GM19099 (cell line): ENCODE data around the gene CIZ1.
A peak's percentile ranks its signal among the peaks of the same experiment; 100 is the strongest.

Source experiments
- POLR2A ChIP-seq: IDR thresholded peaks from 3 replicates; pipeline ENCODE4 v1.6.1; 2011; ENCODE audit warnings: low read depth; ENCODE audit not compliant: insufficient read length; ENCODE audit errors: extremely low read depth

The CIZ1 gene

DNA sequence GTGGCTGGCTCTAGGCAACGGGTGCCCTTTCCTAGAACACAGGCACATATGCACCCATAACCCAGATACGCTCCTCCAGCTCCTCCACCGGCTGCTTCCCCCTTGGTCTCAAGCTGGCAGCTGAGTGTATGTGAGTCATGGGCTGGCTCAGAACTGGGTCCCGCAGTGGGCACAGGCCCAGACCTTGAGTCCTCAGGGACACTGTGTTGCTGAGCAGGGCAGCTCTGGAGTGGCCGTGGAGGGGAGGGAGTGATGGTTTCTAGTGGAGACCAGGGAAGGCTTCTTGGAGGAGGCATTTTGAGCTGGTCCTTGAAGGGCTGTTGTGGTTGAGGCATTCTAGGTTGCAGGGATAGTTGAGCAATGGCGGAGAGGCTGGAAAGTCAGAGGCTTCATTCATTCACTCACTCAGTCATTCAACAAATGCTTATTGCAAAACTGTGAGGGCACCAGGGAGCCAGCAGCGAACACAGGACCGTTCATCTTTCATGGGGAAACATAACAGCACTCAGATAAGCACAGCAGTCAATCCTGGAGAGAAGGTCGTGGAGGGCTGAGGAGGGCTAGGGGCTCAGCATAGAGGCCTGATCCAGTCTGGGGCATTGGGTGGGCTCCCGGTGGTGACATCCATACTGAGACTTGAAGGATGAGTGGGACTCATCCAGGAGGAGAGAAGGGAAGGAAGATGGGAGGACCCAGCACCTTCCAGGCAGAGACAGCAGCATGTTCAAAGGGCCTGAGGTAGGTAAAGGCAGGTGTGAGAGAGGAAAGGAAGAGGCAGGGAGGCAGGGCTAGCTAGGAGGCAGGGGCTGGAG, 29.0 kb downstream of the CIZ1 start:
- no peak for TF ChIP-seq POLR2A

DNA sequence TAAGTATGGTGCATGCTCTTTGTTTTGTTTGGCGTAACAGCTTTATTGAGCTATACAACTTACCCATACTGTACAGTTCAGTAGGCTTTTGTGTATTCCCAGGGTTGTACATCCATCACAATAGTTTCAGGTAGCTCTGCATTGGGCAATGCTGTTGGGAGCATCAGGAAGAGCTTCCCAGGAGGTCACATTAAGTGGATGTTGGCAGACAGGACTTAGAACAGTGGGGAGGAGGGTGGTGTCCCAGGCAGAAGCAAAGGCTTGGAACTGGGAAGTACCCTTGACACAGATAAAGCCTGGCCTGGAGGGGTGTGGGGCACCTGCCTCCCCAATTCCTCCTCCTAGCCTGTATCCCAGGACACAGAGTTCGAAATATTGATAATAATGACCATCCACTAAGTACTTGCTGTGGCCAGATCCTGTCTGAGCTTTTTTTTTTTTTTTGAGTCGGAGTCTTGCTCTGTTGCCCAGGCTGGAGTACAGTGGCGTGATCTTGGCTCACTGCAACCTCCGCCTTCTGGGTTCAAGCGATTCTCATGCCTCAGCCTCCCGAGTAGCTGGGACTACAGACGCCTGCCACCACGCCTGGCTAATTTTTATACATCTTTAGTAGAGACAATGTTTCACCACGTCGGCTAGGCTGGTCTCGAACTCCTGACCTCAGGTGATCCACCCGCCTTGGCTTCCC, 30.0 kb downstream of the CIZ1 start:
- TF ChIP-seq POLR2A = no peak

DNA sequence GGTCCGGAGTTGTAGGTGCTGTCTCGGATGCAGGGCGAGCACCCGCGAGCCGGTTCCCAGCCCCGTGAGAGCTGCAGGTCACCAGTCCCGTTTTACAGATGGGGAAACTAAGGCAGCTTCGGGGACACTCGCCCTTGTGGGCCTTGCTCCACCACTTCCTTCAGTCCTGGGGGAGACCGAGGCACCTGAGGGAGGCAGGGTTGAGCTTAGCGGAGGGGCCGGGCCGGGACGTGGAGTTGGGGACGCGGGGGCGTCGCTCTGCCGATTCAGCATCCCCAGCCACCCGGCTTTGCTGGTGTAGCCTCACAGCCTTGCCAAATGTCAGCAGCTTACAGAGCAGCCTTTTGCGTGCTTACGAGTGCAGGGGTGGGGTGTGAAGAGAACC, 30.8 kb downstream of the CIZ1 start:
- TF ChIP-seq POLR2A = no peak

DNA sequence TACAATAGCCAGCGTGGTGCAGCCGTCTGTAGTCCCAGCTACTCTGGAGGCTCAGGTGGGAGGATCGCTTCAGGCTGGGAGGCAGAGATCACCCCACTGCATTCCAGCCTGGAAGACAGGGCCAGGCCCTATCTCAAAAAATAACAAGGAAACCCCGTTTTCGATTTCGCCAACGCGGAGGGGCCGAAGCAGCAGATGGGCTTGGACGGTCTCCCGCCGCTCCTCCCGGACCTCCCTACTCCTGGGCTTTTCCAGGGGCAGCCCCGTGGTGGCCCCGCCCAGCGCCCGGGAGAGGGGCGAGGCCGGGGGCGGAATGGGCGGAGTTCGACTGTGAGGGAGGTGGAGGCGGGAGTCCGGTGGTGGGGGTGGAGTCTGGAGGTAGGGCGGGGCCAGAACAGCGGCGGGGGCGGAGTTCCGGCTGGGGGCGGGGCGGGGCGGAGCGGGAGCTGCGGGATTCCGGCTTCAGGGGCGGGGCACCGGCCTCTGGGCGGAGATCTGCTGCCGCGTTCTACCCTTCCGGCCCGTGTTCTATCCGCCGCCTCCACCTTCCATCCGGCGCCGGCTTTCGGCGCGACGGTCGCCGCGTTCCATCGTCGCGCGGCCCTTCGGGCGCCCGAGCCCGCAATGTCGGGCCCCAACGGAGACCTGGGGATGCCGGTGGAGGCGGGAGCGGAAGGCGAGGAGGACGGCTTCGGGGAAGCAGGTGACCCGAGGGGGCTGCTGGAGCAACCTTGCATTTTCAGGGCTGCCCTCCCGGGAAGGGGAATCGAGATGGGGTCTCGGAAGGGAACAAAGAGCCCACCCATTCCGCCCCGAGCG, 31.4 kb downstream of the CIZ1 start, which contains the start of gene BBLN:
Gene BBLN (plus strand): TSS at position 482 of the 819 bp plus-strand sequence. CDS start 143 bp downstream, at position 625.
- TF ChIP-seq POLR2A = peak; percentile 96

DNA sequence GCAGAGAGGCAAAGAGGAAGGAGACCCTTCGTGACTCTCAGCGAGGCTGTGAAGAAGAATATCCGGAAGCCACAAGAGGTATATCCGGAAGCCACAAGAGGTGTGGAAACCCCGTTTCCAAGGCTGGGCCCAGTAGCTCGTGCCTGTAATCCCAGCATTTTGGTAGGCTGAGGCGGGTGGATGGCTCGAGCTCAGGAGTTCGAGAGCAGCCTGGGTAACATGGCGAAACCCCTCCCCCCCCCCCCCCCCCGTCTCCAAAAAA, 31.9 kb downstream of the CIZ1 start:
- TF ChIP-seq POLR2A = no peak

DNA sequence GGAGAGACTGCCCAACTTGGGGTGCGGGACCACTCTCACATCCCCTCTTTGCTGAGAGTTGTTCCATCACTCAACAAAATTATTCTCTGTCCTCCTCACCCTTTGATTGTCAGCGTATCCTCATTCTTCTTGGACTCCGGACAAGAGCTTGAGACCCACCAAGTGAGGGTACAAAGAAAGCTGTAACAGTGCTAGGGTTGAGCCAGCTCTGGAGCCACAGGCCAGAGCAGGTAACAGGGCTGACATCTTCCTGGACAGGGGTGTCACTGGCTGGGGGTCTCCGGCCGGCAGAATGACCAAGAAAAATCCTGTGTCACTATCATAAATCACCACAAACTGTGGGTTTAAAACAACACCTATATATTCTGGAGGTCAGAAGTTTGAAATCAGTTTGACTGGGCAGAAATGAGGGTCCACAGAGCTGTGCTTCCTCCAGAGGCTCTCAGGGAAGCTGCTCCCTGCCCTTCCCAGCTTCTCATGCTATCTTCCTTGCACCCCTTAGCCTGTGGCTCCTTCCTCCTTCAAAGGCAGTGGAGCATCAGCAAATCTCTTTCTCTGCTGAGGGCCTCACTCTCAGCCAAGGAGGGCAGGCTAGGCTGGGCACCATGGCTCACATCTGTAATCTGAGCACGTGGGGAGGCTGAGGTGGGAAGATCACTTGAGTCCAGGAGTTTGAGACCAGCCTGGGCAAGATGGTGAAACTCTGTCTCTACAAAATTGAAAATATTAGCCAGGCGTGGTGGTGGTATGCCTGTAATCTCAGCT, 35.5 kb downstream of the CIZ1 start:
- TF ChIP-seq POLR2A = no peak

DNA sequence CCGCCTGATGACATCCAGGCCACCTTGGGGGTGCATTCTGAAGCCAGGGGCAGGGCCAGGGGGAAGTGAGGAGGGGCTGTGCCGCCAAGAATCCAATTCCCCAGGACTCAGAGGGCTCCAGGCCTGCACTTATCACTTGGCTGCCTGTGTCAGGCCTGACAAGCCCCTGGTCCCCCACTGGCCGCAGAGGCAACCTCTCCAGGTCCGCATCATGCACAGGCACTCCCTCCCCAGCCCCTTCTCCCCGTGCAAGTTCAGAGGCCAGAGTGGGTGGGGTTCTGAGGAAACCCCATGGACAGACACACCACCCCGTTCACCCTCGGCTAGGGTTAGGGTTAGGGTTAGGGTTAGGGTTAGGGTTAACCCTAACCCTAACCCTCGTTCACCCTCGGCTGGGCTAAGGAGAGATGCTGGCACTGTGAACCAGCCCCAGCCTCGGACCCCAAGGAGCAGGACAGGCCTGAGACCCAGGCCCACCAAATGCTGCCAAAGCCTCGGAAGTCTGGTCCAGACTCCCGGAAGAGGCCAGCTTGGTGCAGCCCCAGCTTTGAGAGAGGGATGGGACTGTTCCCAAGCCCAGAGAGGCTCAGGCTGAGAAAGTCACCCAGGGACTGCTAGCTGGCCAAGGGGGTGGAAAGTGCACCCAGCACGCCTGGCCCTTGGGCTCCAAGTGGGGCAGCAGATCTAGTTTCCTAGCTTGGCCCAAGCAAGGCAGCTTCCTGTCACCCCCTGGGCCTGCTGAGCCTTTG, 37.3 kb downstream of the CIZ1 start:
- TF ChIP-seq POLR2A = no peak

DNA sequence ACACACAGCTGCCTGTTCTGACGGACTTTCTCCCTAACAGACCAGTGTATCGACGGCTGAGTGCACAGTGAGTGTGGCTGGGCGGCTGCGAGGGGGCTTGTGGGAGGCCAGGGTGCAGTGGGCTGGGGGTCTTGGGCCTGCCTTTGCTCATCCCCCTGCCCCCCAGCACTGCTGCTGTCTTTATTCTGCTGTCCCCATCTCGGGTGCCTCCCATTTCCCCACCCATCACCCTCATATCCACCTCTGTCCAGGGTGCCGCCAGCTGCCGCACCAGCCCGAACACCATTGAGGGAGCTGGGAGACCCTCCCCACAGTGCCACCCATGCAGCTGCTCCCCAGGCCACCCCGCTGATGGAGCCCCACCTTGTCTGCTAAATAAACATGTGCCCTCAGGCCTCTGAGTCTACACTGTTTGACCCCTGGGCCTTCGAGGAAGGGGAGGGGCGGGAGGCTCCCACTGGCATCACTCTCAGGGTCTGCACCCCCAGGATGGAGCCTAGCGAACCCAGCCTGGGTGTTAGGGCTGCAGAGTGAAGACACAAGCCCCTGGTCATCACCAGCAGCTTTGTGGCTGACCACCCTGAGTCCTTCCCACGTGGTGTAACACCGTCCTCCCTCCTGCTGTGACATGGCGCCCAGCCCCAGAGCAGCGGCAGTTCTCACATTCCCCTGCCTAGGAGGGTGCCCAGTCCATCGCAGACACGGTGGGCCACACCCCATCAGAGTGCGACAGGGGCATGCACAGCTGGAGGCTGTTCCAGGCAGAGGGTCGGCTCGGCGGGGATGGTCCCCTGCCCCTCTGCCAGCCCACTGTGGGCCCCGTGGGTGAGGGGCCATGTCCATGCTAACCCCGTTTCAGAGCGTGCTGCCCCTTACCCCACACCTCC, 38.1 kb downstream of the CIZ1 start:
- TF ChIP-seq POLR2A = no peak

DNA sequence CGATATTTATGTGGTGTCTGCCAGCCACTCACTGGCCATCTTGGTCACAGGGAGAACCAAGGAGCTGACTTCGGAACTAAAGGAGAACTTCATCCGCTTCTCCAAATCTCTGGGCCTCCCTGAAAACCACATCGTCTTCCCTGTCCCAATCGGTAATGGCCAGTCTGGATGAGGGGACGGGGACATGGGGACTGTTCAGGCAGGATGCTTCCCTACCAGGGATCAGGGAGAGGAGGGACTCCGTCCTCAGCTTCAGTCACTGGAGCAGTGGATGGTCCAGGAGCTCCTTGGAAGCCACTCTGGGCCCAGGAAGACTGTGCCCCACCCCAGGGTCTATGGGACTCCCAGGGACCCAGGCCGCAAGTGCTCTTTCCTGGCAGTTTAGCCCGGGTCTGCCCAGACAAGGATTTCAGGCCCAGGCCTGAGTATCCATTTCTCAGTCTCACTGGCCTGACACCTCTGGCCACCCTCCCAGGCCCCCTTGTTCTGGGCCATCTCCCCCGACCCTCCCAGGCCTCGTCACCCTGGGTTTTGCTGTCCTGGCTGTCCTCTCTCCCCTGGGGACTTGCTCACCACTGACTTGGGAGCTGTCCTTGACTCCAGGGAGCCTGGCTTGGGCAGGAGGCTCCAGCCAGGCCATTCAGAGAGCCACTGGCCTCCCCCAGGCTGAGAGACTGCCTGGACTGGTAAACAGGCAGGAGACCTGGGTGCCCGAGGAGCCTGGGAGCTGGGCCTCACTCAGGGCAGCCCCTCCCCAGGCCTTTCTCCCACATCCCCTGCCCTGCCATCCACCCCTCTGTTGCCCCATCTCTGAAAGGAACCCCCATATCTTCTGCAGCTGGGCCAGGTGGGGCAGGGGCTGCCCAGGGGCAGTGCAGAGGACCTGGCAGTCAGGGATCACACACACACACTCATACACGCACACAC, 39.0 kb downstream of the CIZ1 start:
- no peak for TF ChIP-seq POLR2A

DNA sequence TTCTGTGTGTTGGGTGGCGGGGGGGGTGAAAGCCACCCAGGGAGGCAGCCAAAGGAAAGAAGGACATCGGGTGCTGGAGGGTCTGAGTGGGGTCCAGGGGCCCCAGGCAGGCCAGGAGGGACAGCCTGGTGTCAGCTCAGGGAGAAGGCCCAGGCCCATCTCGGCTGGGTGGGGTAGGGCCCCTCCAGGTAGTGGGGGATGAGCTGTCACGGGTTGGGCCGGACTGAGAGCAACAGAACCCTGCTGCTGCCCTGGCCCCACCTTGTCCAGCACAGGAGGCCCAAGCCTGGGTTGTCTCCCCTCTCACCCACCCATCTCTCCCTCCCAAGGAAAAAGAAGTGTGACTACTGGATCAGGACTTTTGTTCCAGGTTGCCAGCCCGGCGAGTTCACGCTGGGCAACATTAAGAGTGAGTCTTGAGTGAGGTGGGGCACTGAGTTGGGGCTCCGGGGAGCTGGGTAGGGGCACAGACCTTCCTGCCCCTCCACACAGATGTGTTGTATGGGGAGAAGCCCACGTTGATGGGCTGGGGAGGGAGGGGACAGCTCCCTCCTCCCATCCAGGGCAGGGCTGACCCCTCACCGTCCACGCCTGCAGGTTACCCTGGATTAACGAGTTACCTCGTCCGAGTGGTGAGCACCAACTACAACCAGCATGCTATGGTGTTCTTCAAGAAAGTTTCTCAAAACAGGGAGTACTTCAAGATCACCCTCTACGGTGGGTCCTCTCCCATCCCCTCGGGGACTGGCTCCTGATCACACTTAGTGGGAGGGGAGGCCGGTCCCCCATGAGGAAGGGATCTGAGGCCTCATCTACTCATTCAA, 39.9 kb downstream of the CIZ1 start:
- no peak for TF ChIP-seq POLR2A

DNA sequence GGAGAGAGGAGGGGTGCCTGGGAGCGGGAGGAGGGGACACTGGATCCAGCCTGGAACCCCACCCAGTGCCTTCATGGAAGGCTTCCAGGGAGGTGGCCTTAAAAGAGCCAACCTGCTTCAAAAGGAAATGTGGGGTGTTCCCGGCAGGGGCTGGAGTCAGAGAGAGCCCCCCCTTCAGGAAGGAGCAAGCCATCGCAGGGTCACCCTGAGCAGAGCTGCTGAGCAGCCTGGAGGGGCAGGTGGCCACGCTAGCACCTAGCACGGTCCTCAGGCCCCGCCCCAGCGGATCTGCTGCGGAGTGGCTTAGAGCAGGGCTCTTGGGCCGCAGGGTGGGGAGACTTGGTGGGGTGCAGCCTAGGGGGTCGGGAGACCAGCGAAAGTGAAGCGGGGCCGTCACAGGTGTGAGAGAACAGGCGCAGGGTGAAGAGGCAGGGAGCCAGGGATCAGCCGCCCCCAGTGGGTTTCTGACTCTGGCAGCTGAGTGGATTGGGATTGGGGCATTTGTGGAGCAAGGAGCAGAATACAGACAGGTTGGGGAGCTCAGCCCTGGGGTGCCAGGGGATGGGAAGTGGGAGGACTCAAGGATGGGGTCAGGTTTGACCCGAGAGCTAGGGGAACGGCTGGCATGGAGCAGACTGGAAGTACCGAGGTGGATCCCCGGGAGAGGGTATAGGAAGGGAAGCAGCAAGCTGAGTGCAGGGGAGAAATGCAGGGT, 40.6 kb downstream of the CIZ1 start:
- TF ChIP-seq POLR2A = no peak
